ENCODE results near the gene RALGAPA1.
"Not testable (repeated sequence)": the region's sequence is repeated elsewhere in the genome, so short reads cannot be mapped to it uniquely, and the experiment has no call there.

Gene RALGAPA1

DNA sequence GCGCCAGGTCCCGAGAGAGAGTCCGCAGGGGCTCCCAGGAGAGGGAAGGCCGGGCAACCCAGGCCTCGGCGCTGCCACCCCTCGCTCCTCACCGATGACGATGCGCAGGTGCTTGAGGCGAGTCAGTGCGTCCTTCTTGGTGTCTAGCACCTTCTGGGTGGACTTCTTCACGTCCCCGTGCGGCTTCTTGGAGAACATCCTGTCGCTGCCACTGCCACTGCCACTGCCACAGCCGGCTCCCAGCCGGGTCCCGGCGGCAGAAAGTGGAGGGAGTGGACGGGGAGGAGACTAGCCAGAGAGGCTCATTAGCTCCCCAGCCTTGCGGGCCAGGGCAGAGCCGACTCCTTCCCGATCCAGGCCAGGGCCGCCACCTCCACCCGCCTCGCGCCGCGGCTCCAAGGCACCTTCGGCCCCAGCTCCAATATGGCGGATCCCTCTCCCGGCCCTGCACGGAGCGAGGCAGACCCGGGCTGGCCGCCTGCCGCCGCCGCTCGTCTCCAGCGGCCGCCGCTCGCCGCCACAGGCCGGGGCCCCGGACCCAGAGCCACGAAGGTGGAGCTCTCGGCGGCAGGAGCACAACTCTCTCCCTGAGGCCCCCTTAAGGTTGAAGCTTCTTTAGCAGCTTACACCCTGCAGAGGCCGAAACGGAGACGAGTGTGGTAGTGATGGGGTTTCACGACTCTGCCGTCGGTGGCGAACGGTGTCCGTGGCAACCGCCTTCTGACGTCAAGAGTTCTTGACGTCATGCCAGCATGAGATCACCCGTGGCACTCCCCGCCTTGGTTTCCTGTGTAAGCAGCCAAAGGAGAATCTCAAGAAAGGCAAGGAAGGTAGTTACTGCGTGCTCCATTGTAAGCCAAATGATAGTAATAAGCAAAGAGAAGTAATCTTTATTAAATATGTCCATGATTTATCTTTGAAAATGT, at the start of gene RALGAPA1:
TSS of gene RALGAPA1 (minus strand) at position 658 of the 926 bp plus-strand sequence. CDS start at position 198, 460 bp downstream.
- DNase-seq (ENCODE audit: low read depth, low spot score), result peak; percentile 87

DNA sequence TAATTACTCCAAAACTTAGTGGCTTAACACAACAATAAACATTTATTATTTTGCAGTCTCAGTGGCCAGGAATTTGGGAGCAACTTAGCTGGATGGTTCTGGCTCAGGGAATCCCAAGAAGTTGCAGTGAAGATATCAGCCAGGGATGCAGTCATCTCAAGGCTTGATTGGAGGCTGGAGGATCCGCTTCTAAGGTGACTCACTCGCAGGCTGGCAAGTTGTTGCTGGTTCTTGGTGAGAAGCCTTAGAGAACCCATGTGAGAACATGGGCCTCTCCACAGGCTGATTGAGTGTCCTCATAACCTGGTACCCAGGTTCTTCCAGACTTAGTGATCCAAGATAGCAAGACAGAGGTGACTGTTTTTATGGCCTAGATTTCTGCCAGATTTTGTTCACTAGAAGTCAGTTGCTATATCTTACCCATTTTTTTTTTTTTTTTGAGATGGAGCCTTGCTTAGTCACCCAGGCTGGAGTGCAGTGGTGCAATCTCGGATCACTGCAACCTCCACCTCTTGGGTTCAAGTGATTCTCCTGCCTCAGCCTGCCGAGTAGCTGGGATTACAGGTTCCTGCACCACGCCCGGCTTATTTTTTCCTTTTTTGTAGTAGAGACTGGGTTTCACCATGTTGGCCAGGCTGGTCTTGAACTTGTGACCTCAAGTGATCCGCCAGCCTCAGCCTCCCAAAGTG, 49.6 kb upstream of the RALGAPA1 start:
- DNase-seq (ENCODE audit: low read depth, low spot score), result no peak

DNA sequence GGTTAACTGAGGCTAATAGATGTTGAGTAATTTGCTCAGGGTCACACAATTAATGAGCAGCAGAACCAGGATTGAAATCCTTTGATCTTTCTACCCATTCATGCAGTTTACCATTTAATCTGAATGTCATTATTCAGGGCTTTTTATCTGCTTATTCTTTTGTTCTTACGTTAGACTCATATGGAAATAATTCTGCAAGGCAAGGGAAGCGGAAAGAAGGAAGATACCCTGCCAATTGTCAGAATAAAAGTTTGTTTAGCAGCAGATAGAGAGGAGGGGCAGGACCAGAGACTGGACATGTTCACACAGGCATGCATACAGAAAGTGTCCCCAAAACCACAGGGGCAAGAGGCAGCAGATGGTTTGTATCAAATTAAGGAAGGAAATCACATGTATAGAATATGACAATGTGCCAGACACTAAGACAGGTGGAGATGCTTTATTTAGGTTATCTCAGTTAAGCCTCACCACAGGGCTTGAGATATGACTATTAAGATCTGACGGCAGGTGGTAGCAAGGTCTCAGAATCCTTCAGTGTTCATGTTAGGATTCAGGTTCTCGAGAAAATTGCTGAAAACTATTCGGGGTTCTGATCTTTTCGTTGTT, 46.9 kb upstream of the RALGAPA1 start:
- no peak for DNase-seq (ENCODE audit: low read depth, low spot score)

DNA sequence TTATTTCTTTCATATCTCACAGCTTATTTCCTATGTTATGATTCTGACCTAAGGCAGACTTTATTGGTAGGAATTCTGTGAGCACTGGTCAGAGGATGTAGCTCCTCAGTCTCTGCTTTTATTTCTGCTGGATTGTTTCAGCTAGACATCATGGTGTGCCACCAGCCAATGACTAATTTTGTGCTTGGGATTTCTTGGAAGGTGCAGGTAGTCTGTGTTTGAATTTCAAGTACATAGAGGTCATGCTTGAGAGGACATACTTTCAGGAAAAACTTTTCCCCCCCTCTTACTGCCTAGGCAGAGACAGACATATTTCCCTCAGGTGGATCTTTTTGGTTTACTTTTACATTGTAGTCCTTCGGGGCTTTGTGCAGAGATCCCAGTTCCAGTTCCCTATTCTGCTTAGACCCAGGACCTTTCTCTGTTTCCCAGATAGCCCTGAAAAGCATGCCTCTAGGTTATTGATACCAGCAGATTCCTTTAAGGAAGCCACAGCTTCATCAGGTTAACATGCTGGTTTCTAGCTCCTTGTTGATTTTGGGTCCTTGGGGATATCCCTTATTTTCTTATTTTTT, 45.7 kb upstream of the RALGAPA1 start:
- DNase-seq (ENCODE audit: low read depth, low spot score), result no peak

DNA sequence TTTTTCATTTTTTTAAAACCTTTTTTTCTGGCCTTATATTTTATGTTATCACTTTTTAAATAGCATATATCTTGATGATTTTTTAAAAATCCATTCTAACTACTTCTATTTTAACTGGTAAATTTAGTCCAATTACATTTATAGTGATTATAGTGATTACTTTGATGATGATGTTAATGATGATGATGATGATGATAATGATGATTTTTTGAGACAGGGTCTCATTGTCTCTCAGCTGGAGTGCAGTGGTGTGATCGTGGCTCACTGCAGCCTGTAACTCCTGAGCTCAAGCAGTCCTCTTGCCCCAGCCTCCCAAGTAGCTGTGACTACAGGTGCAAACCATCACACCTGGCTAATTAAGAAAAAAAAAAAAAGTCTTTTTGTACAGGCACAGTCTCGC, 44.1 kb upstream of the RALGAPA1 start:
- no peak for DNase-seq (ENCODE audit: low read depth, low spot score)

DNA sequence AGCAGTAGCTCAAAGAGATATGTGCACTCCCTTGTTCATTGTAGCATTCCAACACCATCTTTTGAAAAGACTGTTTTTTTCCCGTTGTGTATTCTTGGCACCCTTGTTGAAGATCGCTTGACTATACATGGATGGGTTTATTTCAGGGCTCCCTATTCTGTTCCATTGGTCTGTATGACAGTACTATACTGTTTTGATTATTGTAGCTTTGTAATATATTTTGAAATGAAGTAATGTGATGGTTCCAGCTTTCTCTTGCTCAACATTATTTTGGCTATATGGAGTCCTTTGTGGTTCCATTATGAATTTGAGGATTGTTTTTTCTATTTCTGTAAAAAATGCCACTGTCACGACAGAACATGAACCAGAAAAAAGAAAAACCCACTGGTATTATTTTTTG, 42.7 kb upstream of the RALGAPA1 start:
- DNase-seq (ENCODE audit: low read depth, low spot score), result no peak

DNA sequence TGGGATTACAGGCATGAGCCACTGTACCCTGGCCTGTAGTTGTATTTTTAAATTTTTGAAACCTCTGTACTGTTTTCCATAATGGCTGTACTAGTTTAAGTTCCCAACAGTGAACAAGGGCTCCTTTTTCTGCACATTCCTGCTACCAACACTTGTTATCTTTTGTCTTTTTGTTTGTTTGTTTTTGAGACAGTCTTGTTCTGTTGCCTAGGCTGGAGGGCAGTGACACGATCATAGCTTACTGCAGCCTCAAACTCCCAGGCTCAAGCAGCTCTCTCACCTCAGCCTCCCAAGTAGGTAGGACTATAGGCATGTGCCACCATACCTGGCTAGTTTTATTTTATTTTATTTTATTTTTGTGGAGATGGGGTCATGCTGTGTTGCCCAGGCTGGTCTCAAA, 40.0 kb upstream of the RALGAPA1 start:
- no peak for DNase-seq (ENCODE audit: low read depth, low spot score)

DNA sequence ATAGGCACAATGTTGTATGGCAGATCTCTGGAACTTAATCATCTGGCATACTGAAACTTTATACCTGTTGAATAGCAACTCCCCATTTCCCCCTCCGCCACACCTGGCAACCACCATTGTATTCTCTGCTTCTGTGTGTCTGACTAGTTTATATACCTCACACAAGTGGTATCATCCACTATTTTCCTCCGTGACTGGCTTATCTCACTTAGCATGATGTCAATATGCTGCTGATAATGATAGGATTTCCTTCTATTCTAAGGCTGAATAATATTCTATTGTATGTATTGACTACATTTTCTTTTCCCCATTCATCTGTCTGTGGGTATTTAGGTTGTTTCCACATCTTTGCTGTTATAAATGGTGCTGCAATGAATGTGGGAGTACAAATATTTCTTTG, 38.5 kb upstream of the RALGAPA1 start:
- no peak for DNase-seq (ENCODE audit: low read depth, low spot score)

DNA sequence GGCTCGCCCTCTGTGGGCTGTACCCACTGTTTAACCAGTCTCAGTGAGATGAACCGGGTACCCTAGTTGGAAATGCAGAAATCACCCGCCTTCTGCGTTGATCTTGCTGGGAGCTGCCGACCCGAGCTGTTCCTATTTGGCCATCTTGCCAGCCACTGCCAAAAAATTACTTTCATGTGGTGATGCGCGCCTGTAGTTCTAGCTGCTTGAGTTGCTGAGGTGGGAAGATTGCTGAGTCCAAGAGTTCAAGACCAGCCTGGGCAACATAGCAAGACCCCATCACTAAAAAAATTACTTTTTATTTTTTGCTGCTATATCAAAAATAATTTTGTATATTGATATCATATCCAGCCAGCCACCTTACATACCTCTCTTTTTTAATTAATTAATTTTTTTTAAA, 35.4 kb upstream of the RALGAPA1 start:
- DNase-seq (ENCODE audit: low read depth, low spot score), result no peak

DNA sequence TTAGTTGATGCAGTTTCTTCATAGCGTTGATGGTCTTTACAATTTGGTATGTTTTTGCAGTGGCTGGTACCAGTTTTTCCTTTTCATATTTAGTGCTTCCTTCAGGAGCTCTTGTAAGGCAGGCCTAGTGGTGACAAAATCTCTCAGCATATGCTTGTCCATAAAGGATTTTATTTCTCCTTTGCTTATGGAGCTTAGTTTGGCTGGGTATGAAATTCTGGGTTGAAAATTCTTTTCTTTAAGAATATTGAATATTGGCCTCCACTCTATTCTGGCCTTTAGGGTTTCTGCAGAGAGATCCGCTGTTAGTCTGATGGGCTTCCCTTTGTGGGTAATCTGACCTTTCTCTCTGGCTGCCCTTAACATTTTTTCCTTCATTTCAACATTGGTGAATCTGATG, 33.1 kb upstream of the RALGAPA1 start:
- not testable (repeated sequence) for DNase-seq (ENCODE audit: low read depth, low spot score)

DNA sequence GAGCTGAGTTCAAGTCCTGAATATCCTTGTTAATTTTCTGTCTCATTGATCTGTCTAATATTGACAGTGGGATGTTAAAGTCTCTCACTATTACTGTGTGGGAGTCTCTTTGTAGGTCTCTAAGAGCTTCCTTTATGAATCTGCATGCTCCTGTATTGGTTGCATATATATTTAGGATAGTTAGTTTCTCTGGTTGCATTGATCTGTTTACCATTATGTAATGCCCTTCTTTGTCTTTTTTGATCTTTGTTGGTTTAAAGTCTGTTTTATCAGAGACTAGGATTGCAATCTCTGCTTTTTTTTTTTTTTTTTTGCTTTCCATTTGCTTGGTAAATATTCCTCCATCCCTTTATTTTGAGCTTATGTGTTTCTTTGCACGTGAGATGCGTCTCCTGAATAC, 32.6 kb upstream of the RALGAPA1 start:
- DNase-seq (ENCODE audit: low read depth, low spot score), result not testable (repeated sequence)

DNA sequence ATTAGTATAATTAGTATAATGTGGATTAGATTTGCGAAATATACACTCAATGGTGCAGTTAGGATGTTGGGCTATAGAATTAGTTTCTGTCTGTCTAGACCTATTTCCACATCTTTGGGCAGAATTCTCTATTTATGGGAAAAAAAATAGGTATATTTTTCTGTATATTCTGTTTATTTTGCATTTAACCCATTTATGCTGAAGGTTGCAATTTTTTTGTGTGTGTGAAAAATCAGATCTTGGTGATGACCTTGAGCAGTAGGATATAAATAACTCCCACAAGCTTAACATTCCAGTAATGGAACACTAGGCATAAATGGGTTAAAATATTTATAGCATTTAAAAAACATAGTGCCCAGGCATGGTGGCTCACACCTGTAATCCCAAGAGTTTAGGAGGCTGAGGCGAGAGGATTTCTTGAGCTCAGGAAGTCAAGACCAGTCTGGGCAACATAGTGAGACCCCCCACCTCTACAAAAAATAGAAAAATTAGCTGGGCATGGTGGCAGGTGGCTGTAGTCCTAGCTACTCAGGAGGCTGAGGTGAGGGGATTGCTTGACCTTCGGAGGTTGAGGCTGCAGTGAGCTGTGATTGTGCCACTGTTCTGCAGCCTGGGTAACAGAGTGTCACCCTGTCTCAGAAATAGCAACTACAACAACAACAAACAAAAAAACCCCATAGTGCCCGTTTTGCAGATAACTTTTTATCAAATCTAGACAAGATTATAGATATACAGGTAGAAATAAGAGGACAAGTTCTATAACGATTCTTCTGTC, 26.3 kb upstream of the RALGAPA1 start:
- DNase-seq (ENCODE audit: low read depth, low spot score), result no peak

DNA sequence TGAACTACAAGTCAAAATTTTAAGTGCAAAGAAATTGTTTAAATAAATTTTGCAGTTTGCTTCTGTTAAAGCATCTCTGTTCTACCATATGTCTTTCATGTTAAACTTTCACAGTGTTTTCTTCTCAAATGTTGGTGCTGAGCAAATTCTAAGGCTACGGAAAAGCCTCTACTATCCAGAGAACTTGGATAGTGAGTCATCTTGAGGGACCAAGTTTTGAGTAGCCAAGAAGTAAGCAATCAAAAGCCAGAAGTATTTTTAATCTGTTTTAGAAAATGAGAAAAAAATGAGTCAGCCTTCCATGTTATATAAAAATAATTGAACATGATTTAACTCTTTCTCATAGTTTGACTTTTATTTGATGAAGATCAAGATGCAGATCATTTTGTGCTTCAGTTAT, 20.4 kb upstream of the RALGAPA1 start:
- DNase-seq (ENCODE audit: low read depth, low spot score), result no peak

DNA sequence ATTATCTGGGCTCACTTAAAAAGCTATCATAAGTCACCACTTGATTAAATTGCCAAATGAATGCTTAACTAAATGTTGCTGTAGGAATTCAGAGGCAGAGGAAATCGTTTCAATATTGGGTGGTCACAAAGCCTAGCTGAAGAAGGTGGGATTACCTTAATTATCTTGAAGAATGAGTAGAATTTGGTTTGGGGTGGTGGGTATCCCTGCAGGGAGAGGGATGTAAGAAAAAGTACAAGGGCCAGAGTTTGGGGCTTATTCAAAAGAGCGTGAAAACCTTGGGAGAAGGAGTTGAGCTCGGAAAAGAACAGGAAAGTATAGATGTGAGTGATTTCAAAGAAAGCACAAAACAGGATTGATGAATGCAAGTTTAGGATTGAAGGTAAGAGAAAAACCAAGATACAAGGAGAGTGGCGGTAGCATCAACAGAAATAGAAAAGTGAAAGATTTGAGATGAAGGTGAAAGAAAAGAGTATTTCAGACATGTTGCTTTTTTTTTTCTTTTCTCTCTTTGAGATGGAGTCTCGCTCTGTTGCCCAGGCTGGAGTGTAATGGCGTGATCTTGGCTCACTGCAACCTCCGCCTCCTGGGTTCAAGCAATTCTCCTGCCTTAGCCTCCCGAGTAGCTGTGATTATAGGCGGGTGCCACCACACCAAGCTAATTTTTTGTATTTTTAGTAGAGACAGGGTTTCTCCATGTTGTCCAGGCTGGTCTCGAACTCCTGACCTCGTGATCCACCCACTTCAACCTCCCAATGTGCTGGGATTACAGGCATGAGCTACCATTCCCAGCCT, 18.8 kb upstream of the RALGAPA1 start:
- no peak for DNase-seq (ENCODE audit: low read depth, low spot score)

DNA sequence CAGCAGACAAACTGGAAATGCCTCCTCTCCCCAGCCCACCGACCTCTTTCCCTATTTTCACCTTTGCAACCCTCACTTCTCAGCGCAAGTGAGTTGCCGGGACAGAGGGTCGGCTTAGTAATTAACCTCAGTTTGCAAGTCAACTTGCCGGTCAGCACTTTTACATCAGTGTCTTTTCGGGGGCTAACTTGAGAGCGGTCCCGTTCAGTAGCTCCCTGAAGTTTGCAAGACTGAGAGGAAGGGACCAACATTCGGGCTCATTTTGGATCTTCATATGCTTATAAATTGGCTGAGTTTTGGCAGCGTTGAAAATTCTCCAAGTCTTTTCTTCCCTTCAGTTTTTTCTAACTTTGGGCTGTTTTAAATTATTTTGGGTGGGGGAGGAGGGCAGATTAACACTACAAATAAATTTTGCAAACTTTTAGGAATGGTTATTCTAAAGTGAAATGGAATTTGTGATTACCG, 17.9 kb upstream of the RALGAPA1 start:
- no peak for DNase-seq (ENCODE audit: low read depth, low spot score)

DNA sequence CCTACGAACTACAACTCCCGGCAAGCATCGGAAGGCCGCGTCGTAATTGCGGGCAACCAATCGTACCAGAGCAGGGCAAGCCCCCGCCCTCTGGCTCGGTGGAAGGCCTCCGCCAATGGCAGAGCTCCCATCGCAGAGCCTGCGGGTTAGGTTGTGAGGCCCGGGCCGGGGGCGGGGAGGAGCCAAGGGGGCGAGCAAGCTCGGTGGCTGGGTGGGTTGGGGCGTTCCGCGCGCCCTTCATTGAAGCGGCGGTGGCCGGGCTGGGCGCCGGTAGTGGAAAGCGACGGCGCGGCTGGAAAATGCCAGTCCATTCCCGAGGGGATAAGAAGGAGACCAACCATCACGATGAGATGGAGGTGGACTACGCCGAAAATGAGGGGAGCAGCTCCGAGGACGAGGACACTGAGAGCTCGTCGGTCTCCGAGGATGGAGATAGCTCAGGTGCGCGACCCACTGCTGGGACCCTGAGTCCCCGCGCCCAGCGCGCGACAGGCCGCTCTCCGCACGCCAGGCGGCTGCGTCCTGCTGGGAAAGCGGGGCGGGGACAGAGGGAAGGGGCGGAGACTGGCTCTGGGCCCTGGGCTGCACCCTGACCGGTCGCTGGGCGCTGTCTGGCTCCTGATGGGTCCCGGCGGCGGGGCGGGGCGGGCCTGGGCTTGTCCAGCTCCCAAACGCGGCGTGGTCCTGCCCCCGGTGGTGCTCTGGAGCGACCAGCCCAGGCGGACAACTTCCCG, 17.3 kb upstream of the RALGAPA1 start, which contains the start of gene BRMS1L:
TSS of gene BRMS1L (plus strand) at position 121 of the 734 bp plus-strand sequence. CDS start at position 300, 179 bp downstream.
- peak; percentile 94 for DNase-seq (ENCODE audit: low read depth, low spot score)

DNA sequence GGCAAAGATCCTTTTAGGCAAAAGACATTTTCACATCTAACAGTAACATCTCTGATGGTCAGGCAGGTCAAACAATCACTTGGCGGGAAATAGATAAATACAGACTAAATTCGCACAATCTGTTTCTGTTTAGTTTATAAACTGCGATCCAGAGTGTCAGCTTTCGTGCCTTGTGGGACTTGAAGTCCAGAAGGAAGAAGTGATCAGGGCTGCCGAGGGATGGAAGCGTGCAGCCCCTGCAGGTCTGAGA, 16.8 kb upstream of the RALGAPA1 start:
- no peak for DNase-seq (ENCODE audit: low read depth, low spot score)

DNA sequence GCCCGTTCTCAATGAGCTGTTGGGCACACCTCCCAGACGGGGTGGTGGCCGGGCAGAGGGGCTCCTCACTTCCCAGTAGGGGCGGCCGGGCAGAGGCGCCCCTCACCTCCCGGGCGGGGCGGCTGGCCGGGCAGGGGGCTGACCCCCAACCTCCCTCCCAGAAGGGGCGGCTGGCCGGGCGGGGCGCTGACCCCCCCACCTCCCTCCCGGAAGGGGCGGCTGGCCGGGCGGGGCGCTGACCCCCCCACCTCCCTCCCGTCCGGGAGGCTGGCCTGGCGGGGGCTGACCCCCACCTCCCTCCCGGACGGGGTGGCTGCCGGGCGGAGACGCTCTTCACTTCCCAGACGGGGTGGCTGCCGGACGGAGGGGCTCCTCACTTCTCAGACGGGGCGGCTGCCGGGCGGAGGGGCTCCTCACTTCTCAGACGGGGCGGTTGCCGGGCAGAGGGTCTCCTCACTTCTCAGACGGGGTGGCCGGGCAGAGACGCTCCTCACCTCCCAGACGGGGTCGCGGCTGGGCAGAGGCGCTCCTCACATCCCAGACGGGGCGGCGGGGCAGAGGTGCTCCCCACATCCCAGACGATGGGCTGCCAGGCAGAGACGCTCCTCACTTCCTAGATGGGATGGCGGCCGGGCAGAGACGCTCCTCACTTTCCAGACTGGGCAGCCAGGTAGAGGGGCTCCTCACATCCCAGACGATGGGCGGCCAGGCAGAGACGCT, 15.5 kb upstream of the RALGAPA1 start:
- not testable (repeated sequence) for DNase-seq (ENCODE audit: low read depth, low spot score)

DNA sequence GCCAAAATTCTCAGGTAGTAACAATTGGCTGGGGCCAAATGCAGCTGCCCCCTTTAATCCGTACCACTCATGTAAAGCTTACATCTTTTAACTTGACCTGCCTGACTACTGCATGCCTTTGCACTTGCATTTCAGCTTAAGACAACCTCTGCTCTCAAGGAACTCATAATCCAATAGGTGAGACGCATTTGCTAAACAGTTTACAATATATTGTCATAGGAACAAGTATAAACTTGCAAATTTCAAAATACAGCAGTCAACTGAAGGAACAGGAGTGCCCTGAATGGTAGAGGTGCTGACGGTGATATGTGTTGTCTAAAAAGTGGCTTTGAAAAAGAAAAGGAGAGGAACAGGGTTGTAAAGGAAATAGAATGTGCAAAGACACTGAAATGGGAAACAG, 13.4 kb upstream of the RALGAPA1 start:
- no peak for DNase-seq (ENCODE audit: low read depth, low spot score)
